Measurements from ENCODE around the gene SALL2. TPM values are rescaled to one million over a fixed set of nuclear protein-coding genes. Genes with fewer than 3 reads are reported as not detected.

SALL2 gene
- total and polyA plus RNA-seq, 10 of the 15 experiments (the other 5 are each of a cell fraction or from before 2014, with no cell fraction given): 1.6 to 6.2 (median 2.1) TPM

DNA sequence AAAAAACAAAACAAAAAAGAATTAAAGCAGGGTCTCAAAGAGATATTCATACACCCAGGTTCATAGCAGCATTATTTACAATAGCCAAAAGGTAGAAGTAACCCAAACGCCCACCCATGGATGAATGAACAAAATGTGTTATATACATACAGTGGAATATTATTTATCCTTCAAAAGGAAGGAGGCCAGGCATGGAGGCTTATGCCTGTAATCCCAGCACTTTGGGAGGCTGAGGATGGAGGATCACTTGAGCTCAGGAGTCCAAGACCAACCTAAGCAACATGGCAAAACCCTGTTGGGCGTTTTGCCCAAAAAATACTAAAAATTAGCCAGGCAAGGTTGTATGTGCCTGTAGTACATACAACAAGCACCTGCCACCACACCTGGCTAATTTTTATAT lies 19.6 kb downstream of the SALL2 start (continued):
- TF ChIP-seq, protein P1, sequence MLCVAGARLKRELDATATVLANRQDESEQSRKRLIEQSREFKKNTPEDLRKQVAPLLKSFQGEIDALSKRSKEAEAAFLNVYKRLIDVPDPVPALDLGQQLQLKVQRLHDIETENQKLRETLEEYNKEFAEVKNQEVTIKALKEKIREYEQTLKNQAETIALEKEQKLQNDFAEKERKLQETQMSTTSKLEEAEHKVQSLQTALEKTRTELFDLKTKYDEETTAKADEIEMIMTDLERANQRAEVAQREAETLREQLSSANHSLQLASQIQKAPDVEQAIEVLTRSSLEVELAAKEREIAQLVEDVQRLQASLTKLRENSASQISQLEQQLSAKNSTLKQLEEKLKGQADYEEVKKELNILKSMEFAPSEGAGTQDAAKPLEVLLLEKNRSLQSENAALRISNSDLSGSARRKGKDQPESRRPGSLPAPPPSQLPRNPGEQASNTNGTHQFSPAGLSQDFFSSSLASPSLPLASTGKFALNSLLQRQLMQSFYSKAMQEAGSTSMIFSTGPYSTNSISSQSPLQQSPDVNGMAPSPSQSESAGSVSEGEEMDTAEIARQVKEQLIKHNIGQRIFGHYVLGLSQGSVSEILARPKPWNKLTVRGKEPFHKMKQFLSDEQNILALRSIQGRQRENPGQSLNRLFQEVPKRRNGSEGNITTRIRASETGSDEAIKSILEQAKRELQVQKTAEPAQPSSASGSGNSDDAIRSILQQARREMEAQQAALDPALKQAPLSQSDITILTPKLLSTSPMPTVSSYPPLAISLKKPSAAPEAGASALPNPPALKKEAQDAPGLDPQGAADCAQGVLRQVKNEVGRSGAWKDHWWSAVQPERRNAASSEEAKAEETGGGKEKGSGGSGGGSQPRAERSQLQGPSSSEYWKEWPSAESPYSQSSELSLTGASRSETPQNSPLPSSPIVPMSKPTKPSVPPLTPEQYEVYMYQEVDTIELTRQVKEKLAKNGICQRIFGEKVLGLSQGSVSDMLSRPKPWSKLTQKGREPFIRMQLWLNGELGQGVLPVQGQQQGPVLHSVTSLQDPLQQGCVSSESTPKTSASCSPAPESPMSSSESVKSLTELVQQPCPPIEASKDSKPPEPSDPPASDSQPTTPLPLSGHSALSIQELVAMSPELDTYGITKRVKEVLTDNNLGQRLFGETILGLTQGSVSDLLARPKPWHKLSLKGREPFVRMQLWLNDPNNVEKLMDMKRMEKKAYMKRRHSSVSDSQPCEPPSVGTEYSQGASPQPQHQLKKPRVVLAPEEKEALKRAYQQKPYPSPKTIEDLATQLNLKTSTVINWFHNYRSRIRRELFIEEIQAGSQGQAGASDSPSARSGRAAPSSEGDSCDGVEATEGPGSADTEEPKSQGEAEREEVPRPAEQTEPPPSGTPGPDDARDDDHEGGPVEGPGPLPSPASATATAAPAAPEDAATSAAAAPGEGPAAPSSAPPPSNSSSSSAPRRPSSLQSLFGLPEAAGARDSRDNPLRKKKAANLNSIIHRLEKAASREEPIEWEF (IDR thresholded peaks at IDR 0.05; ENCODE audit: insufficient replicate concordance, low read depth, low read length): no peak
- TF ChIP-seq, protein P2, sequence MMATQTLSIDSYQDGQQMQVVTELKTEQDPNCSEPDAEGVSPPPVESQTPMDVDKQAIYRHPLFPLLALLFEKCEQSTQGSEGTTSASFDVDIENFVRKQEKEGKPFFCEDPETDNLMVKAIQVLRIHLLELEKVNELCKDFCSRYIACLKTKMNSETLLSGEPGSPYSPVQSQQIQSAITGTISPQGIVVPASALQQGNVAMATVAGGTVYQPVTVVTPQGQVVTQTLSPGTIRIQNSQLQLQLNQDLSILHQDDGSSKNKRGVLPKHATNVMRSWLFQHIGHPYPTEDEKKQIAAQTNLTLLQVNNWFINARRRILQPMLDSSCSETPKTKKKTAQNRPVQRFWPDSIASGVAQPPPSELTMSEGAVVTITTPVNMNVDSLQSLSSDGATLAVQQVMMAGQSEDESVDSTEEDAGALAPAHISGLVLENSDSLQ (IDR thresholded peaks at IDR 0.05): no peak
- TF ChIP-seq MEF2B (IDR thresholded peaks at IDR 0.05; ENCODE audit: partially characterized antibody, poor library complexity, severe bottlenecking): no peak
- TF ChIP-seq SP1 (IDR thresholded peaks at IDR 0.05; ENCODE audit: low read depth, low read length): no peak
- TF ChIP-seq NRF1 (conservative IDR thresholded peaks at IDR 0.05; ENCODE audit: low read depth, low read length): no peak
- TF ChIP-seq NR2F1 (conservative IDR thresholded peaks at IDR 0.05): no peak

All from GM12878 (cell line).